HL-60 (cell line): Measurements from ENCODE around the gene NOX5.

Experiments
- CTCF ChIP-seq: IDR thresholded peaks from one replicate; pipeline ENCODE4 v1.5.1; 2011; ENCODE audit warnings: low read length, control low read depth, inconsistent platforms; ENCODE audit not compliant: insufficient read depth
- GABPA ChIP-seq: IDR thresholded peaks from 2 replicates; pipeline ENCODE4 v1.6.1; 2012; ENCODE audit warnings: low read depth
- POLR2AphosphoS5 ChIP-seq: IDR thresholded peaks from 2 replicates; pipeline ENCODE4 v1.6.1; 2012; ENCODE audit warnings: low read depth
- REST ChIP-seq: IDR thresholded peaks from 2 replicates; pipeline ENCODE4 v1.6.1; 2012; ENCODE audit warnings: low read depth; ENCODE audit not compliant: insufficient replicate concordance
- SPI1 ChIP-seq: IDR thresholded peaks from 2 replicates; pipeline ENCODE4 v1.6.1; 2012; ENCODE audit warnings: low read depth, mild to moderate bottlenecking, borderline replicate concordance

- TF ChIP-seq CTCF = no peak
- TF ChIP-seq REST = no peak
- TF ChIP-seq POLR2AphosphoS5 = no peak
- TF ChIP-seq GABPA = no peak
- no peak for TF ChIP-seq SPI1
Measured at GRCh38 chr15:69064649-69065048, 50.2 kb downstream of the NOX5 start.
